ENCODE measurements around the gene PIAS1.
"Not testable (repeated sequence)": the region's sequence is repeated elsewhere in the genome, so short reads cannot be mapped to it uniquely, and the experiment has no call there.

PIAS1 gene

DNA sequence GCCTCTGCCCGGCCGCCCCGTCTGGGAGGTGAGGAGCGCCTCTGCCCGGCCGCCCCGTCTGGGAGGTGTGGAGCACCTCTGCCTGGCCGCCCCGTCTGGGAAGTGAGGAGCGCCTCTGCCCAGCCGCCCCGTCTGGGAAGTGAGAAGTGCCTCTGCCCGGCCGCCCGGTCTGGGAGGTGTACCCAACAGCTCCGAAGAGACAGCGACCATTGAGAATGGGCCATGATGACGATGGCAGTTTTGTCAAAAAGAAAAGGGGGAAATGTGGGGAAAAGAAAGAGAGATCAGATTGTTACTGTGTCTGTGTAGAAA, 168.3 kb downstream of the PIAS1 start:
- not testable (repeated sequence) for DNase-seq

DNA sequence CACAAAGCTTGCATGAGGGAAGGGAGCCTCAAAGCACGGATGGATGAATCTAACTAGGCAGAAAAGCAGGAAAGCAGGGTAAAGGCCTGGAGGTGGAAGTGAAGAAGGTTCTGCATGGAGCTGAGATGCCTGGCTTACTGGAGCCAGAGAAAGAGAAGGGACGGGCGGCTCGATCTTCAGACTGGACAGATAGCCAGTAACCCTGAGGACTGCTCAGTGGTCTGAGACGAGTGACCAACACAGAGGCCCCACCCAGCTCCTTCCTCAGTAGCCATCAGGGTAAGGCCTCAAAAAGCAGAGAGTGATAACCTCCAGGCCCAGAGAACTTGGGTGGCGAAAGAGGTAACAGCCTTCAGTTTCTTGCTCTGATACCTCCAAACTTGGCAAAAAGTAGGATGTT, 169.1 kb downstream of the PIAS1 start:
- DNase-seq: no peak

GRCh38 chr15:68224108-68224507, 170.0 kb downstream of the PIAS1 start:
- no peak for DNase-seq

- DNase-seq: no peak
Observed at GRCh38 chr15:68224546-68225250, 170.6 kb downstream of the PIAS1 start.

- not testable (repeated sequence) for DNase-seq
Observed at GRCh38 chr15:68225442-68225841, 171.3 kb downstream of the PIAS1 start.

DNA sequence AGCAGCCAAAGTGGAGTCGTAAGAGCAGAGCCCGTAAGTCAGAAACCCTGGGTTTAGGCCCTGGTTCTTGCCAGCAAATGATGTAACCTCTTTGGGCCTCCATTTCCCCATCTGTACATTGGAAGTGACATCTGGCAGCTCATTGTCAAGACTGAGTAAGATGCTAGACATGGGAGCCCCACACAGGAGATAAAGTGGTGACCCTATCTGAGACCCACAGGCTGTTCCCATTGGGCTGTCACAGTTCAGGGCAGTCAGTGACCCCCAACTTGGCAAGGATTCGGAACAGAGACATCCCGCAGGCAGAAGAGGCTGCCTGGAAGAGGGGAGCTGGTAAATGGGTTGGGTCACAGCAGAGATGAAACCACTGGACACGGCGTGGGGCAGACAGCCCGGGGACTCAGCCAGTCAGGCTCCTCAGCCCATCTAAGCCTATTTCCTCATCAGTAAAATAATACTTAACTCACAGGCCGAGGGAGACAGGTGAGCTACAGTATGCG, 173.6 kb downstream of the PIAS1 start:
- no peak for DNase-seq

DNA sequence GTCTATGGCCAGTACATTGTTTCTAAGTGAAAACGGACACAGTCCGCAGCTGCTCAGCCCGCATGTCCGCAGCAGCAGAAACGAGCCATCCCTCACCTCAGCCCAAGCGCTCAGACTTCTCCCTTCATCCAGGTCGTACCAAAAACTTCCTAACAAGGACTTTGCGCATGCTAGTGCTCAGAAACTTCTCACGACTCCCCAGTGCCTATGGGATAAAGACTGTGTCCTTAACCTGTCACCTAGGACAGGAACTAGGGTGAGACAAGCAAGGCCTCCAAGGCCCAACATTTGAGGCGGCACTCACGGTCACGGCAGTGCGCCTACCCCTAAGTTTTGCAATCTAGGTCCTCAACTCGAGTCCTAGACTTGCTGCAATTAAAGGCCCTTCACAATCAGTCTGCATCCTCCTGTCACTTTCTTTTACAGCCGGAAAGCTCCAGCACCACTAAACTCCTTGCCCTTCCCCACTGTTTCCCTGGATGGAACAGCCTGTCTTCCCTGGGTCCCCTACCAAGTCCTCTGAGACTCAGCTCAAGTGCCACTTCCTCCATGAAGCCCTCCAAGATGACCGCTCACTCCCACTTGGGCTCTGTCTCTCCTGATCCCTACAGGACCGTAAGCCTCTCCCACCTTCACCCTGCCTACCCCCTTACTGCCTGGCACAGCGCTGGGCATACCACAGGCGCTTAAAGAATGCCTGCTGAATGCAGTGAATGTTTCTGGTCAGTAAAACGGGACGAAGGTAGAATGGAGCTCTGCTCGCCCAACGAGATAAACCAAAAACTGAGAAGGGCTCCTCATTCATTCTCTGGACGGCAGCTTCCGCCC, 174.2 kb downstream of the PIAS1 start:
- DNase-seq: peak; percentile 0

DNA sequence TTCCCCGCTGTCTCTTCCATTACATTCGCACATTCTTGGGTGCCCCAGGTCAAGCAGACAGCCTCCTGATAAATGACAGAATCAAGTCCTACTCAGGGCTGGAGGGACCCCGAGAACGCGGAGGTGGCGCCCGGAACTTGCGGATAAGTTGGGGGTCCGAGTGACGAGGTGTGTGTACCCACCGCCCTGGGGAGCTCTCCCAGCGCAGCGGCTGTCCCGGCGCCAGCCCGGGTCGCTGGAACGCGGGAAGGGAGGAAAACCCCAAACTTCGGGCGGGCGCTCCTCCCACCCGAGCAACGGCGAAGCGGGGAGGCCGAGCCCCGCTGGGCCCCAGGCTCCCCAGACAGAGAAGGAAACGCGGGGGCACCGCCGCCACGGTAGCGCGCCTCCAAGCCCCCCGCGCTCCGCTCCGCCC, 174.9 kb downstream of the PIAS1 start:
- DNase-seq: no peak

- DNase-seq: peak; percentile 56
Observed at GRCh38 chr15:68229386-68230156, 175.5 kb downstream of the PIAS1 start, which contains the start of gene CLN6. TSS of gene CLN6 (minus strand) at chr15:68229728. CDS start at chr15:68229584, 144 bp downstream.

GRCh38 chr15:68230157-68231100, 176.3 kb downstream of the PIAS1 start:
- DNase-seq: peak; percentile 20

GRCh38 chr15:68231102-68231818, 177.1 kb downstream of the PIAS1 start:
- DNase-seq: no peak

- no peak for DNase-seq
Observed at GRCh38 chr15:68232449-68232848, 178.3 kb downstream of the PIAS1 start.

- no peak for DNase-seq
Observed at GRCh38 chr15:68232937-68233336, 178.8 kb downstream of the PIAS1 start.

GRCh38 chr15:68234060-68234459, 179.9 kb downstream of the PIAS1 start:
- no peak for DNase-seq

DNA sequence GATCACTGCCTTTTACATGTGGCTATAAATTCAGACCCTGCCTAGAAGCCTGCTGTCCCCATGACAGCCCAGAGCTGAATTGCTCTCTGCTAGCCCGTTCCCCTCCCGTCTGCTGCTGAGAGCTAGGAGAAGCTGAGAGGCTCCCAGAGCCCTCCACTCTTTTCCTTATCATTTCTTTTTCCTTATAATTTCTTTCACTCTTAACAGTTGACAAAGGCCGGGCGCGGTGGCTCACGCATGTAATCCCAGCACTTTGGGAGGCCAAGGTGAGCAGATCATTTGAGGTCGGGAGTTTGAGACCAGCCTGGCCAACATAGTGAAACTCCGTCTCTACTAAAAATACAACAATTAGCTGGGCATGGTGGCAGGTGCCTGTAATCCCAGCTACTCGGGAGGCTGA, 180.4 kb downstream of the PIAS1 start:
- not testable (repeated sequence) for DNase-seq

GRCh38 chr15:68235022-68235421, 180.9 kb downstream of the PIAS1 start:
- no peak for DNase-seq

- DNase-seq: no peak
Observed at GRCh38 chr15:68239025-68239424, 184.9 kb downstream of the PIAS1 start.

- DNase-seq: no peak
Observed at GRCh38 chr15:68241088-68241935, 187.2 kb downstream of the PIAS1 start.
